ENCODE results near the gene UEVLD. TPM values are rescaled to one million over a fixed set of nuclear protein-coding genes. Genes with fewer than 3 reads are reported as not detected.

Gene UEVLD
- total and polyA plus RNA-seq, 4 donors, result 5.7 to 15.5 (median 6.7) TPM

GRCh38 chr11:18600915-18601569 lies 12.5 kb upstream of the UEVLD start:
- Histone ChIP-seq H3K9ac (ENCODE audit: low read depth in 1 of 2, low read length in 2 of 2) (no peak overlapping the region), H3K36me3 (ENCODE audit: control insufficient read depth in 4 of 4, insufficient read depth in 3 of 4, low read depth in 1 of 4, low read length in 3 of 4) (no peaks in the 10 kb centered on the region), H3K4me3 (ENCODE audit: low read depth in 1 of 3, low read length in 3 of 3) (no peak overlapping the region), H3K4me1 (ENCODE audit: control insufficient read depth in 4 of 4, insufficient read depth in 4 of 4, low read length in 3 of 4) (no peaks in the 10 kb centered on the region), H3K9me3 (ENCODE audit: control insufficient read depth in 4 of 4, low read length in 3 of 4) (no peaks in the 10 kb centered on the region), H3K27me3 (ENCODE audit: control insufficient read depth in 4 of 4, insufficient read depth in 4 of 4, low read length in 3 of 4) (no peaks in the 10 kb centered on the region), H3K27ac (ENCODE audit: low read depth in 1 of 2, low read length in 2 of 2) (no peak overlapping the region)
- WGBS, result 99% methylated on average over 4 of the region's 4 CpGs
- TF ChIP-seq ATF3 (IDR thresholded peaks at IDR 0.05) (no peak), HNF4A (conservative IDR thresholded peaks at IDR 0.05) (no peak), EGR1 (IDR thresholded peaks at IDR 0.05; ENCODE audit: low read depth in 2 of 2) (no peak), RAD21 (IDR thresholded peaks at IDR 0.05) (no peak), HNF4G (IDR thresholded peaks at IDR 0.05) (no peak)
- no peak for DNase-seq (ENCODE audit: low spot score)

- Histone ChIP-seq H3K4me1 (ENCODE audit: control insufficient read depth in 4 of 4, insufficient read depth in 4 of 4, low read length in 3 of 4) (no peaks in the 10 kb centered on the region), H3K9me3 (ENCODE audit: control insufficient read depth in 4 of 4, low read length in 3 of 4) (no peaks in the 10 kb centered on the region), H3K27ac (ENCODE audit: low read depth in 1 of 2, low read length in 2 of 2) (no peak within 1 kb of the TSS), H3K36me3 (ENCODE audit: control insufficient read depth in 4 of 4, insufficient read depth in 3 of 4, low read depth in 1 of 4, low read length in 3 of 4) (peaks cover 0 to 2% (median 0%) of the 10 kb centered on the region in 4 donors), H3K4me3 (ENCODE audit: low read depth in 1 of 3, low read length in 3 of 3) (no peak within 1 kb of the TSS), H3K27me3 (ENCODE audit: control insufficient read depth in 4 of 4, insufficient read depth in 4 of 4, low read length in 3 of 4) (no peaks in the 10 kb centered on the region), H3K9ac (ENCODE audit: low read depth in 1 of 2, low read length in 2 of 2) (no peak within 1 kb of the TSS)
- TF ChIP-seq SP1 (IDR thresholded peaks at IDR 0.05) (no peak), ZBTB33 (IDR thresholded peaks at IDR 0.05) (no peak), CTCF (IDR thresholded peaks at IDR 0.05; ENCODE audit: low read depth, low read length, missing input control) (no peak), HNF4A (conservative IDR thresholded peaks at IDR 0.05) (no peak), NR2F2 (IDR thresholded peaks at IDR 0.05) (no peak), REST (IDR thresholded peaks at IDR 0.05) (no peak), TAF1 (conservative IDR thresholded peaks at IDR 0.05) (no peak), MAX (IDR thresholded peaks at IDR 0.05) (no peak), GABPA (IDR thresholded peaks at IDR 0.05 in 1 of 2, conservative IDR thresholded peaks at IDR 0.05 in 1 of 2) (no peak), RXRA (IDR thresholded peaks at IDR 0.05) (no peak), HNF4G (IDR thresholded peaks at IDR 0.05) (no peak), YY1 (IDR thresholded peaks at IDR 0.05) (no peak), RAD21 (IDR thresholded peaks at IDR 0.05) (no peak), ATF3 (IDR thresholded peaks at IDR 0.05) (no peak), JUND (IDR thresholded peaks at IDR 0.05) (no peak), EGR1 (IDR thresholded peaks at IDR 0.05; ENCODE audit: low read depth in 2 of 2) (no peak), FOXA1 (IDR thresholded peaks at IDR 0.05) (no peak), FOXA2 (IDR thresholded peaks at IDR 0.05) (no peak)
- 95% methylated on average over 7 of the region's 7 CpGs for WGBS
- DNase-seq (ENCODE audit: low spot score), result no peak
Observed at GRCh38 chr11:18599739-18600230, 11.3 kb upstream of the UEVLD start, which contains the start of gene MISFA. Gene MISFA, plus strand, starts transcription at chr11:18599789. Its CDS starts 140 bp downstream, at chr11:18599929.
